Ascending aorta (tissue), 2 donors: ENCODE data around the gene GEMIN7. TPM values are rescaled to one million over a fixed set of nuclear protein-coding genes. Genes with fewer than 3 reads are reported as not detected.

Source experiments
- DNase-seq, 2 donors: peaks; one replicate each; pipeline ENCODE4 v3.0.0-alpha.2; 2019; ENCODE audit warnings: low spot score in 2 of 2
- H3K27ac ChIP-seq, 2 donors: fragments of 200-600 bp; sonication (generic); one replicate each; pipeline ENCODE4 v1.5.1; 2016 to 2017; ENCODE audit warnings: mild to moderate bottlenecking in 1 of 2
- H3K27me3 ChIP-seq: fragments of 200-600 bp; sonication (generic); one replicate; pipeline ENCODE4 v1.5.1; 2017
- H3K36me3 ChIP-seq, 2 donors: fragments of 200-600 bp; sonication (generic); one replicate each; pipeline ENCODE4 v1.5.1; 2016
- H3K4me1 ChIP-seq, 2 donors: fragments of 200-600 bp; sonication (generic); one replicate each; pipeline ENCODE4 v1.5.1; 2016 to 2017; ENCODE audit warnings: mild to moderate bottlenecking in 1 of 2
- H3K4me3 ChIP-seq, 2 donors: fragments of 200-600 bp; sonication (generic); one replicate each; pipeline ENCODE4 v1.5.1; 2016 to 2017; ENCODE audit warnings: mild to moderate bottlenecking in 1 of 2
- H3K9me3 ChIP-seq, 2 donors: fragments of 200-600 bp; sonication (generic); one replicate each; pipeline ENCODE4 v1.5.1; 2016
- intact Hi-C: fragments of 100-400 bp; cut with DNase I; formaldehyde crosslinking; loops from one replicate; pipeline ENCODE4 v1.15.1; 2023
- total RNA-seq: library from RNA; depleted of rRNA; stranded (reverse); fragments of >200 nt; gene quantifications from one replicate; pipeline ENCODE4 v1.1.0, GENCODE V29; 2016
- TF ChIP-seq, protein P1 (sequence below), 3 experiments: fragments of 200-600 bp in 2 of 3; fragments of 450-650 bp in 1 of 3; sonication (generic) in 2 of 3; IDR thresholded peaks; one replicate each; pipeline ENCODE4 v1.5.1; 2016 to 2019; ENCODE audit warnings: antibody characterized with exemption in 3 of 3, mild to moderate bottlenecking in 1 of 3, moderate library complexity in 1 of 3

Gene GEMIN7
- total RNA-seq, 1 donor from 2014 or later, result 48.2 TPM

- intact Hi-C loops, result no loop called here
- Histone ChIP-seq H3K27ac (no peak overlapping the region), H3K36me3 (peaks cover 88 to 95% of the 10 kb centered on the region in 2 donors), H3K27me3 (no peaks in the 10 kb centered on the region), H3K9me3 (no peaks in the 10 kb centered on the region), H3K4me3 (no peak overlapping the region), H3K4me1 (no peaks in the 10 kb centered on the region)
- no peak for DNase-seq
- TF ChIP-seq, protein P1, sequence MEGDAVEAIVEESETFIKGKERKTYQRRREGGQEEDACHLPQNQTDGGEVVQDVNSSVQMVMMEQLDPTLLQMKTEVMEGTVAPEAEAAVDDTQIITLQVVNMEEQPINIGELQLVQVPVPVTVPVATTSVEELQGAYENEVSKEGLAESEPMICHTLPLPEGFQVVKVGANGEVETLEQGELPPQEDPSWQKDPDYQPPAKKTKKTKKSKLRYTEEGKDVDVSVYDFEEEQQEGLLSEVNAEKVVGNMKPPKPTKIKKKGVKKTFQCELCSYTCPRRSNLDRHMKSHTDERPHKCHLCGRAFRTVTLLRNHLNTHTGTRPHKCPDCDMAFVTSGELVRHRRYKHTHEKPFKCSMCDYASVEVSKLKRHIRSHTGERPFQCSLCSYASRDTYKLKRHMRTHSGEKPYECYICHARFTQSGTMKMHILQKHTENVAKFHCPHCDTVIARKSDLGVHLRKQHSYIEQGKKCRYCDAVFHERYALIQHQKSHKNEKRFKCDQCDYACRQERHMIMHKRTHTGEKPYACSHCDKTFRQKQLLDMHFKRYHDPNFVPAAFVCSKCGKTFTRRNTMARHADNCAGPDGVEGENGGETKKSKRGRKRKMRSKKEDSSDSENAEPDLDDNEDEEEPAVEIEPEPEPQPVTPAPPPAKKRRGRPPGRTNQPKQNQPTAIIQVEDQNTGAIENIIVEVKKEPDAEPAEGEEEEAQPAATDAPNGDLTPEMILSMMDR (IDR thresholded peaks at IDR 0.05), result no peak
Measured at GRCh38 chr19:45066921-45067661, 12.0 kb upstream of the GEMIN7 start.

DNA sequence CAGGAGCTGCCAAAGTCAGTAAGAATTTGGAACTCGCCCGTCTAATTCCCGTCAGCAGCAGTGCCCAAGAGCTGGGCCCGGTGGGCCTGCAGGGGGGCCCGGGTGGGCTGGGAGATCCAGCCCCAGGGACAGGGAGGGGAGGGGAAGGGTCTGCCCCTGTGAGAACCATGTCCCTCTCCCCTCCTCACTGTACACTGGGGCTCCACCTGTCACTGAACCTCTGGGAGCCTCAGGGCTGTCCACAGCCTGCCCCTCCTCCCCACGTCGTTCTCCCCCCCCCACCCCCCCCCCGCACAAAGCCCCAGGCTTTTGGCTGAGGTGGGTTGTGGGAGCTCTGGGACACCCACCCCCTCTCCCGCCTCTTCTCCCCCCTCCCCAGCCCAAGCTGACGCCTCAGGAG, 11.0 kb upstream of the GEMIN7 start:
- Histone ChIP-seq H3K27me3 (no peaks in the 10 kb centered on the region), H3K36me3 (peaks cover 81 to 86% of the 10 kb centered on the region in 2 donors), H3K4me1 (no peaks in the 10 kb centered on the region), H3K9me3 (no peaks in the 10 kb centered on the region), H3K27ac (no peak overlapping the region), H3K4me3 (no peak overlapping the region)
- TF ChIP-seq, protein P1 (IDR thresholded peaks at IDR 0.05), result no peak
- DNase-seq, result no peak
- intact Hi-C loops, result no loop called here

GRCh38 chr19:45069056-45069455, 10.0 kb upstream of the GEMIN7 start:
- intact Hi-C loops, result no loop called here
- Histone ChIP-seq H3K9me3 (no peaks in the 10 kb centered on the region), H3K27ac (no peak overlapping the region), H3K36me3 (peaks cover 71 to 76% of the 10 kb centered on the region in 2 donors), H3K4me1 (no peaks in the 10 kb centered on the region), H3K27me3 (no peaks in the 10 kb centered on the region), H3K4me3 (no peak overlapping the region)
- DNase-seq, result no peak
- TF ChIP-seq, protein P1 (IDR thresholded peaks at IDR 0.05), result no peak

DNA sequence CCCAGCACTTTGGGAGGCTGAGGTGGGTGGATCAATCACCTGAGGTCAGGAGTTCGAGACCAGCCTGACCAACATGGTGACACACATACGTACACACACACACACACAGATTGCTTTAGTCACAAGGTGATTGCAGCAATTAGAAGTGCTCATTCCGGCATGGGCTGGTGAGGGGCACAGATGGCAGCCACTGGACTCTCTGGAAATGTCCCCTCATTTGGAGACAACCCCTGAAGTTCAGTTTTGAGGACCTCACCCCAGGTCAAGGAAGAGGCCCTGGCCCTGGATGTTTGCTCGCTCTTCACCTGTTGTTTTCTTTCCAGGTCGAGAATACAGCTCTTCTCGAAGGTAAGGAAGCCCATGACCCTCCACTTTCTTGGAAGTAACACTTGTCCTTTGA, 8.8 kb upstream of the GEMIN7 start:
- no peaks in the 10 kb centered on the region for H3K27me3 ChIP-seq
- H3K27ac ChIP-seq, result no peak overlapping the region
- TF ChIP-seq, protein P1 (IDR thresholded peaks at IDR 0.05), result no peak
- H3K9me3 ChIP-seq, result no peaks in the 10 kb centered on the region
- intact Hi-C loops, result no loop called here
- no peak for DNase-seq
- H3K36me3 ChIP-seq, result peaks cover 60 to 64% of the 10 kb centered on the region in 2 donors
- no peak overlapping the region for H3K4me3 ChIP-seq
- H3K4me1 ChIP-seq, result no peaks in the 10 kb centered on the region

DNA sequence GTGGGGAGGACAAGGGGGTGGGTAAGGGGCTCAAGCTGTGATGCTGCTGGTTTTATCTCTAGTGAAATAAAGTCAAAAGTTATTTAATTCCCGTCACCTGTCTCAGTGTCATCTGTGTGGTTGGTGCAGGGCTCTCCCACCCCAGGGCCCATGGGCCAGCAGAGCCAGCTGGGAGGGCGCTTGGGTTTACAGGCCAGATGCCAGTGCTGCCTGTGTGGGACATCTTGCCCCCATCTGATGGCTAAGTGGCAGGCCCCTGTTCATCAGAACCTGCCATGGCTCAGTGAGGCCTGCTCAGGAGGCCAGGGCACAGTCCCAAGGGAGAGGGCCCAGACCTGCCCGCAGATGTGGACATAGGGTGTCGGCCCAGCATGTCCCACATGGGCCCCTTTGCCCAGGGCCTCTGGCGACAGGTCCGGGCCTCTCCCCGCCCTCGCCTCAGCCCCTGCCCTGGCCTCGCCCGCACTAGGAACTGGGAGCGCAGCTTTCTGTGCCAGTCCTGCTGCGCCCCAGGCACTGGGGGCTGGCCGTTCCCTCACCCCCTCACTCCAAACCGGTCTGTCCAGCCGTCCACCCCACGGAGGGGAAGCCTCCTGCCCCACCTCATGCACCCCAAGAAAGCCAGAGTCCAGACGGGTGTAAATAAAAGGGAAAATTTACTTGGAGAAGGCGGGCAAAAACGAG, 8.1 kb upstream of the GEMIN7 start:
- Histone ChIP-seq H3K4me1 (no peaks in the 10 kb centered on the region), H3K36me3 (peaks cover 53 to 56% of the 10 kb centered on the region in 2 donors), H3K27ac (no peak overlapping the region), H3K4me3 (no peak overlapping the region), H3K27me3 (no peaks in the 10 kb centered on the region), H3K9me3 (no peaks in the 10 kb centered on the region)
- DNase-seq, result no peak
- TF ChIP-seq, protein P1 (IDR thresholded peaks at IDR 0.05), result no peak
- intact Hi-C loops, result no loop called here
